Mucosa of gallbladder (tissue), 1 donor: ENCODE measurements around the gene NUTM2G. TPM values are rescaled to one million over a fixed set of nuclear protein-coding genes. Genes with fewer than 3 reads are reported as not detected.
"Not testable (repeated sequence)": the region's sequence is repeated elsewhere in the genome, so short reads cannot be mapped to it uniquely, and the experiment has no call there.

ENCODE experiments used
- DNase-seq: peaks from one replicate; pipeline ENCODE4 v3.0.0-alpha.2; 2020; ENCODE audit warnings: low spot score
- total RNA-seq: library from RNA; stranded (reverse); gene quantifications from one replicate; pipeline ENCODE4 v1.2.1, GENCODE V29; 2021
- donor health status: DM: no; HTN: no; CAD: no.

Gene NUTM2G
- total RNA-seq, 1 donor from 2014 or later = not detected

- not testable (repeated sequence) for DNase-seq
Measured at GRCh38 chr9:96949346-96949745, 20.7 kb downstream of the NUTM2G start.

- not testable (repeated sequence) for DNase-seq
Measured at GRCh38 chr9:96950539-96950938, 21.9 kb downstream of the NUTM2G start.

- not testable (repeated sequence) for DNase-seq
Measured at GRCh38 chr9:96967591-96967990, 38.9 kb downstream of the NUTM2G start.

- not testable (repeated sequence) for DNase-seq
Measured at GRCh38 chr9:96972552-96972951, 43.9 kb downstream of the NUTM2G start.

GRCh38 chr9:96974037-96974436 is 45.4 kb downstream of the NUTM2G start:
- DNase-seq = not testable (repeated sequence)

- DNase-seq = not testable (repeated sequence)
Measured at GRCh38 chr9:96983496-96984122, 55.0 kb downstream of the NUTM2G start.

- not testable (repeated sequence) for DNase-seq
Measured at GRCh38 chr9:96984139-96984538, 55.5 kb downstream of the NUTM2G start.

- not testable (repeated sequence) for DNase-seq
Measured at GRCh38 chr9:96984887-96985286, 56.2 kb downstream of the NUTM2G start.

Other genes starting within 250 kb of the NUTM2G start
- gene ZNF510, start 150.8 kb upstream of the NUTM2G start, total RNA-seq = 12.9 TPM
- gene ZNF782, start 74.3 kb upstream of the NUTM2G start, total RNA-seq = 8.5 TPM
- gene CTSV, start 110.3 kb downstream of the NUTM2G start, total RNA-seq = 2.5 TPM